ENCODE results near the gene HS6ST2.

- no peak for TF ChIP-seq CTCF (IDR thresholded peaks at IDR 0.05; ENCODE audit: low read length)
- no peak for TF ChIP-seq EZH2 (IDR thresholded peaks at IDR 0.05; ENCODE audit: borderline replicate concordance, low read length)
Observed at GRCh38 chrX:132766452-132766851, 192.0 kb downstream of the HS6ST2 start.
